ENCODE data around the gene SAMD4B.

SAMD4B gene

DNA sequence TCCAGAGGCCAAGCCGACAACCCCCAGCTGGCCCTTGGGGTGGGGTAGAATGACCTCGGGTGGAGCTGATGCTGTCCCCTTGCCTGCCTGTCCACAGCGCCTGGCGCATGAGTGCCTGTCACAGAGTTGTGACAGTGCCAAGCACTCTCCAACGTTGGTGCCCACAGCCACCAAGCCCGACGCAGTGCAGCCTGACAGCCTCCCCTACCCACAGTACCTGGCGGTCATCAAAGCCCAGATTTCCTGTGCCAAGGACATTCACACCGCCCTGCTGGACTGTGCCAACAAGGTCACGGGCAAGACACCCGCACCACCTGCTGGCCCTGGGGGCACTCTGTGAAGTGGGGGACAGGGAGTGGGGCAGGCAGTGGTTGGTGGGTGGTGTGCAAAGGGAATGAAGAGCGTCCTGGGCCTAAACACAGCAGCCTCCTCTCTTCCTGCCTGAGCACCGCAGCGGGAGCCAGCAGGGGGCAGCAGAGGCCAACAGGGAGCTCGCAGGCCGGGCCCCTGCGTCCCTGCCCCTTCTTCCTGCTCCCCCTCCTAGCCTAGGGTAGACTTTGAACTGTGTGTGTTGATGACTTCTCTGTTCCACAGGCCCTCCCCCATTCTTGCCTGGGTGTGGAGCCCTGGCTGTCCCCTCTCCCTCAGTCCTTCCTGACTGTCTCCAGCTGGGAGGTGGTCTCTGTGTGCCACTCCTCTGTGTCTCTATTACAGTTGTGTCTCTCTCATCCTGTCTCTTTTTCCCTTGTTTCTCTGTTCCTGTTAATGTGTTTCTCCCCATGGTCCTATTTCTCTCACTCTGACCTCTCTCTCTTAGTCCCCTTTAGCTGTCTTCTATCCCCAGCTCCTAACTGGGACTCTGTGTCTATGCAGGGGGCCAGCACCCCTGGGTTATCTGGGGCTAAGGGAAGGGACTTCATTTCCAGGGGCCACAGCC lies 55.4 kb downstream of the SAMD4B start:
- DNase-seq: peak; percentile 67

DNA sequence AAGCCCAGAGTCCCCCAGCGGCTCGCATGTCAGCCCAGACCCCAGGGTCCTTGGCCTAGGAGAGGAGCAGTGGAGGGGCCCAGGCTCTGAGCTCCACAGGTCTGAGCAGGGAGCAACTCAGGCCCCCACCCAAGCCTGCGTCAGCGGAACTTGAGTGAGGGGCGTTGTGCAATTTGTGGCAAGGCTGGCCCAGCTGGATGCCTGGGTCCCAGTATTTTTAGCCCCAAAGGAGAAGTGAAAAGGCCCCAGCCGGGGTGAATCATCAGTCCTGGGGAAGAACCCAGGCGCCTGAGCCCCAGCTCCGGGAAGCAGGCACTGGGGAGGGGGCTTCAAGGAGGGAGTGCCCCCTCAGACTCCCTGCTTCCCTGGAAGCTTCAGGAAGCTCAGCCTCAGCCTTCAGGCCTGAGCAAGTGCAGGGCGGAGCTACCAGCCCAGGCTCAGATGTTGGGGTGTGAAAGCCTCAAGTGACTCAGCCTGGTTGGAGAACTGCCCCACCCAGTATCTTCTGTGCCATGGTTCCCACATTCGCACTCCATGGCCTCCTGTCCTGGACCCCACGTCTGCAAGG lies 56.2 kb downstream of the SAMD4B start:
- DNase-seq: no peak

DNA sequence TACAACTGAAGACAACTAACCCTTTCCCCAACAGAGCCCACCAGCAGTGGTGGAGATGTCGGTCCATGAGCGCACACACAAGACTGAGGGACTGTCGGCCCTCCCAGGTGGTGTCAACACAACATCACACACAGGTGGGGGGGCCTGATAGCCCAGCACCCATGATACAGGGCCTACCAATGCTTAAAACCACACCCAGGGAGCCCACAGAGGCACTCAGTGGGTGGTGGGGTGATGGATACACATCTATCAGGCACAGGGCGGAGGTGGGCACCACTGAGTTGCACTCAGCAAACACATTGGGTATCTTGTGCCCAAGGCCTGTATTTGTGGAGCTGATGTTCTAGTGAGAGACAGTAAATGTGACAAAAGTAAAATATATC lies 57.4 kb downstream of the SAMD4B start:
- DNase-seq: no peak

DNA sequence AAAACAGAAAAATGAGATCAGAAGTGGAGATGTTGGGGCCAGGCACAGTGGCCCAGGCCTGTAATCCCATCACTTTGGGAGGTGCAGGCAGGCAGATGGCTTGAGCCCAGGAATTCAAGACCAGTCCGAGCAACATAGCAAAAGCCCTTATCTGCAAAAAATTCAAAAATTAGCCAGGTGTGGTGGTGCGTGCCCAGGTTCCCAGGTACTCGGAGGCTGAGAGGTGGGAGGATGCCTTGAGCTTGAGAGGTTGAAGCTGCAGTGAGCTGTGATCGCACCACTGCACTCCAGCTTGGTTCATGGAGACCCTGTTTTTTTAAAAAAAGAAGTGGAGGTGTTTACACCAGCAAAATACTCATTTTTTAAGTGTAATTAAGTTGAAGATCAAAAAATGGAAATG lies 57.8 kb downstream of the SAMD4B start:
- DNase-seq: no peak

DNA sequence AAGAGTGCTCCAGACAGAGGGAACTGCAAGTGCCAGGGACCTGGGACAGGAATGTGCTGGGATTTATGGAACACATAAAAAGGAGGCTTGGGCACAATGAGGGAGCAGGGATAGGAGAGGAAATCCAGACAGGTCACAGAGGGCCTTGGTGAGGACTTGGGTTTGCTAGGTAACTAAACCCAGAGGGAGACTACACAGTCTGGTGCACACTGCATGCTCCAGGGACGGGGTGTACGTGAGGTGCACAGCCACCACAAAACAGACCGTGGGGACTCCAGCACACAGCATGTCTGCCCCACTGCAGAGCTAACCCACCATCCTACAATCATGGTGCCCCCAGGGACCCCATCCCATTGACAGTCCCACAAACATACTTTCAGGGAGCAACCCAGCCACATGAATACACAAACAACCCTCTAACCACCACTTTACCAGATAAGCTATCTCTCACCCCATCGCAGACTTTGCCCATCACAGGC lies 58.9 kb downstream of the SAMD4B start:
- no peak for DNase-seq

DNA sequence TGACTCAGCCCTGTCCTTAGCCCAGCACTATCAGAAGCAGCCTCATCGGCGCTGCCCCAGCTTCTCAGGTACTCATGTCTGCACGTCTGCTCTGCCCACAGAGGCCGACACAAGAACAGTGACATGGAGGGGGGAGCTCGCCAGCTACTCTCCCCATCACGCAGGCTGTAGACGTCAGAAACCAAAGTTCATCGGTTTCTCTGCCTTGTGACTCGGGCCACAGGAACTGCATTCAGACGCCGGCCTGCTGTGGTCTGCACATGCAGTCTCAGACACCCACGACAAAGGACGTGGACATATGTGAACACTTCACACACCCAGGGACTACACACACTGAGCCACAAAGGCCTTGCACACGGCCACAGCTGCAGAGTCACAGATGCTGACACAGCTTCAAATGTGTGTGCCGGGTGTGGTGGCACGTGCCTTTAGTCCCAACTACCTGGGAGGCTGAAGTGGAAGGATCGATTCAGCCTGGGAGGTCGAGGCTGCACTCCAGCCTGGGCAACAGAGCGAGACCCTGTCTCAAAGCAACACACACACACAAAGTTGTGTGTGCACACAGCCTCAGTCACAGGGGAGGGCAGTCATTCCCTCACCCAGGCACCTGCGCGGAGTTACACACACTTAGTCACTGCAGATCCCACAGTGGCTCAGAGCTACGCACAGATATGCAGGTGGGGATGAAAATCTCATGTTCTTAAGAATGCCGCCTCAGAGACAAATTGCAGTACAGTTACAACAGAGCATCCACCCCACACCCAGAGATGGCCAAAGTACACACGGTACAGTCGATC lies 59.5 kb downstream of the SAMD4B start:
- no peak for DNase-seq

DNA sequence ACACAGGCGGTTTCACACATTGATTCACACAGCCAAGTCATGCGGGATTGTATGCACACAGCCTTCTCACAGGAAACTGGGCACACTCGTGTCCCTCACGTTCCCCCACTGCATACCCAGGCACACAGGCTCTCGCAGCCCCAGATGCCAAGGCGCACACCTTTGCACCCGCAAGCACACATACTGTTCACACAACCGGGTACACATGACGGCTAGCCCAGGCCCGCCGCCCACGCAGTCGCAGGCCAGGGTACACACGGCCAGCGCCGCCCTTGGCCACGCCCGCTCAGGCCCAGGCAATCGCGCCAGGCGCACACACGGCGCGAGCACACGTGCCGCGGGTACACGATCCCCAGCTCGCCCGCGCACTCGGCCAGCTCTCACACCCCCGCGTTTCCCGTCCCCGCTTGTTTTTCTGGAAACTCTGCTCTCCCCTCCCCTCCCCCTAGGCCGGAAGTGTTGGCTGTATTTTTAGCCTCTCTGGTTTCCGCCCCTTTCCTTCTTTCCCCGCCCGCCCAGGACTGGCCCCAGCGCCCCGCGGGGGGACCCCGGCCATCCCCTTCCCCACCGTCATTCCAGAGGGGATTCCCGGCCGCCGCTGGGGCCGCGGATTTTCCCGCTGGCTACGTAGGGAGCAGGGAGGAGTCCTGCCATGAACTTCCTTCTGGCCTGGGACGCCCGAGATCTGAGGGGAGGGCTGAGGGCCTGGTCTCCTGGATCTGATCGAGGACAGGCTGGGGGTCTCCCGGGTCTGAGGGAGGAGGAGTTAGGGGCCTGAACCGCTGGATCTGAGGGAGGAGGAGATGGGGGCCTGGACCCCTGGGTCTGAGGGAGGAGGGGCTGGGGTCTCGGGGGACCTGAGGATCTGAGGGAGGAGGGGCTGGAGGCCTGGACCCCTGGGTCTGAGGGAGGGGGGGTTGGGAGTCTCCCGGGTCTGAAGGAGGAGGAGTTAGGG lies 60.4 kb downstream of the SAMD4B start:
- DNase-seq: peak; percentile 25

DNA sequence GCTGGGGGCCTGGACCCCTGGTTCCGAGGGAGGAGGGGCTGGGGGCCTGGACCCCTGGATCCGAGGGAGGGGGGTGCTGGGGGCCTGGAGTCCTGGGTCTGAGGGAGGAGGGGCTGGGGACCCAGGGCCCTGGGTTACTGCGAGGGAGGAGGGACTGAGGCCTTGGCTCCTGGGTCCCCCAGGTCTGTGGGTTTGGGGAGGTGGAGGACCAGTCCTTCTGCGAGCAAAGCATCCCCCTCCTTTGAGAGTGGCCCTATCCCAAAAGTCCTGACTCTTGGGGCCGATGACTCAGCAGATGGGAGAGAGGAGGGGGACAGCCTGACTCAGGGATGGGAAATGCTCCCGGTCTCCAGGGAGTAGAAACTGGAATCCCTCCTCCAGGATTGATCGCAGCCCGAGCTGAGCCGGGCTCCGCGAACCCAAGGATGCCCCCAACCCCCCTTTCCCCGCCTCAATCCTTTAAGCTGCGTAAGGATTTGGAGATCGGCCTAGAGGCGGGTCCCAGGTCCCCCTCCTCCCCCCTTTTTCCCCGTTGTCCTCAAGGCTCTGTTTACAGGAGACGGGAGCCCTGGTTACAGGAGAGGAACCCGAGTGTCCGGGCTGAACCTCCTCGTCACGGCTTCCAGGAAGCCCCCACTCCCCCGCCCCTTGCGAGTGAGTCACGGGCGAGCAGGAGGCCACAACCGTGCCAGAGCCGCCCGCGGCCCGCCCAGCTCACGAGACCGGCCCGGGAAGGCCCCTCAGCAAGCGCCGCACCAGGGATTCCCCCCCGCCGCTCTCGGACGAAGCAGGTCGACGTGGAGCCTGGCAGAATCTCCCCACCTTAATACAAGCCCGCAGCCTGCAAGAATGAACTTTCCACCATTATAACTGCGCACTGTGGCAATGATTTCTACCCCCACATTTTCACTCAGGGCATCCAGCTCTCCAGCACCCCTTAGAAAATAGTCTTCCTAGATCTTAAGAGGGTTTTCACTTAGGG lies 61.4 kb downstream of the SAMD4B start:
- no peak for DNase-seq

DNA sequence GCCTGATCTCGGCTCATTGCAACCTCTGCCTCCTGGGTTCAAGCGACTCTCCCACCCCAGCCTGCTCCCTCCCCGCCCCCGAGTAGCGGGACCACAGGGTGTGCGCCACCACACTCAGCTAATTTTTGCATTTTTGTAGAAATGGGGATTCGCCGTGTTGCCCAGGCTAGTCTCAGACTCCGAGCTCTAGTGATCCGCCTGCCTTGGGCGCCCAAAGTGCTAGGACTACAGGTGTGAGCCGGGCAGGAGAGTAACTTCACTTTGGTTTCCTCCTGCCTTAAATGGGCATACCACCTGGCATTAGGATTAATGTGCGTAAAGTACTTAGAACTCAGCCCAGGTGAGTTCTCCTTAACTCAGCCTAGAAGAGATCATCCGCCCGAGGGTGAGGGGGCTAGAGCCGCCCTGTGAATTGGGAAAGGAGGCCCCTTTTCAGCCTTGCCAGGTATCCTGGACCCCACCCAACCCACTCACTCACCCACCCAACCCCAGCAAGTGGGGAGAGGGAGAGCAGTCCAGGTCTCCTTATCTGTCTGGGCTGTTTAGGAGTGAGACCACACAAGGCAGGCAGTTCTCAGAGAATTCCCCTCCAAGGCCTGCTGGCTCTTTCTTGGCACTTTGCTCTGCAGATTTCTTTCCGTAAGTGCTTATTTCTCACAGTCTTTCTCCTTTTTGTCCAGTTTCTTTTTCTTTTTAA lies 63.2 kb downstream of the SAMD4B start:
- DNase-seq: no peak

DNA sequence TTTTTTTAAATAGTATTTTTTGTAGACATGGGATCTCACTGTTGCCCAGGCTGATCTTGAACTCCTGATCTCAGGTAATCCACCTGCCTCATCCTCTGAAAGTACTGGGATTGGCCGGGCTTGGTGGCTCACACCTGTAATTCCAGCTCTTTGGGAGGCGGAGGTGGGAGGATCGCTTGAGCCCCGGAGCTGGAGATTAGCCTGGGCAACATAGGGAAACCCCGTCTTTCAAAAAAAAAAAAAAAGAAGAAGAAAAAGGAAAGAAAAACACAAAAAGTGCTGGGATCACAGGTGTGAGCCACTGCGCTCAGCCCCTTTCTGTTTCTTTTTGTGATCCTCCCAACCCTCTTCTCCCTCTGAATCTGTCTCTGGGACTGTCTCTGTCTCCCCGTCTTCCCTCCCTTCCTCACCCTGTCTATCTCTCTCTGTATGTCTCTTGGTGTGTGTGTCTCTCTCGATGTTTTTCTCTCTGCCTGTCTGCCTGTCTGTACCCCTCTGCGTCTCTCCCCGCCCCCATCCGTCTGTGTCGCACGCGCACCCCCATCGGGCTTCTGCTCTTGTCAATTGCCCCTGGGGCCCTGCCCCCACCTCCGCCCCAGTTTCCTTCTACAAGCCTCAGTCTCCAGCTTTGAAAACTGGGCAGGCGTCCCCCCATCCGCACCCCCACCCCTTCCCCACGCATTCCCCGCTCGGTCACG lies 63.9 kb downstream of the SAMD4B start:
- no peak for DNase-seq

DNA sequence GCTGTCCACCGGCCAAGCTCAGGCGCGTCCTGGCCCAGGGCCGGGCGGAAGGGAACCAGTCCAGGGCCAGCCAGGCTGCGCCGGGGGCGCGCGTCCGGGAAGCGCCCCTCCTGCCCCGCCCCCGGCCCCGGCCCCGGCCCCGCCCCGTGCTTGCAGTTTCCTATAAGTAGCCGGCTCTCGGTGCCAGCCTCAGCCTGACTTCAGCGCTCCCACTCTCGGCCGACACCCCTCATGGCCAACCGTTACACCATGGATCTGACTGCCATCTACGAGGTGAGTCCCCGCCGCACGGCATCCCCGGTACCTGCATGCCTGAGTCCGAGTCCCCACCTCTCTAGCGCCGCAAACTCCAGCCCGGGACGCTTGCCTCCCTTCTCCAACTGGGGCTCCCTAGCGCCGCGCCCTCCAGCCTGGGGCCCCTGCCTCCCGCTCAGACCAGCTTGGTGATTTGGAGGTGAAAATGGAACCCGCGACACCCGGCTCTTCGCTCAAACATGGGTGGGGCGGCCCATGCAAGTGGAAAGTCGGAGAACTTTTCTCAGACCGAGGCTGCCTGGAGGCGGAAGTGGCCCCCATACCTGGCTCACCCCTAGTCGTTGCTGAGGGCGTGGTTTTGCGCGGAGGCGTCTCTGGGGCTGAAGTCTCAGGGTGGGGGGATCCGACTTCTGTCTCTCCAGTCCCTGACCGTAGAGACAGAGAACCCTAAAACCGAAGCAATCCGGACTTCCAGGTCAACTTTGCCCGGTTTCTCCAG lies 64.6 kb downstream of the SAMD4B start, which contains the start of gene ZFP36:
TSS of gene ZFP36 (plus strand) at position 192 of the 754 bp plus-strand sequence. CDS start at position 250, 58 bp downstream.
- peak; percentile 53 for DNase-seq

DNA sequence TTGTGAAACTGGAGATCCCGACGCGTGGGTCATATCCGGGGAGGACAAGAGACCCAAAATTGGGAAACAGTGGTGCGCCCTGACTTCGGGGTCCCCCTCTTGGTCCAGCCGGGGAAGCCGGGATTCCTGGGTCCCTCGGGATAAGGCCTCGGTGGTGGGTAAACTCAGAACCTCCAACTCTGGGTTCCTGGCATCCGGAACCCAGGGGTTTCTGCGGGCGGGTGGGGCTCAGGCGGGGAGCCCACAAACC lies 65.1 kb downstream of the SAMD4B start:
- DNase-seq: no peak

DNA sequence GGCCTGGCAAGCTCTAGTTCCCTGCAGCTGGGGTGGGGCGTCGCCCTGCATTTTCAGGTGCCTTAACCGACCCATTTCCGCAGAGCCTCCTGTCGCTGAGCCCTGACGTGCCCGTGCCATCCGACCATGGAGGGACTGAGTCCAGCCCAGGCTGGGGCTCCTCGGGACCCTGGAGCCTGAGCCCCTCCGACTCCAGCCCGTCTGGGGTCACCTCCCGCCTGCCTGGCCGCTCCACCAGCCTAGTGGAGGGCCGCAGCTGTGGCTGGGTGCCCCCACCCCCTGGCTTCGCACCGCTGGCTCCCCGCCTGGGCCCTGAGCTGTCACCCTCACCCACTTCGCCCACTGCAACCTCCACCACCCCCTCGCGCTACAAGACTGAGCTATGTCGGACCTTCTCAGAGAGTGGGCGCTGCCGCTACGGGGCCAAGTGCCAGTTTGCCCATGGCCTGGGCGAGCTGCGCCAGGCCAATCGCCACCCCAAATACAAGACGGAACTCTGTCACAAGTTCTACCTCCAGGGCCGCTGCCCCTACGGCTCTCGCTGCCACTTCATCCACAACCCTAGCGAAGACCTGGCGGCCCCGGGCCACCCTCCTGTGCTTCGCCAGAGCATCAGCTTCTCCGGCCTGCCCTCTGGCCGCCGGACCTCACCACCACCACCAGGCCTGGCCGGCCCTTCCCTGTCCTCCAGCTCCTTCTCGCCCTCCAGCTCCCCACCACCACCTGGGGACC lies 65.6 kb downstream of the SAMD4B start:
- DNase-seq: no peak

DNA sequence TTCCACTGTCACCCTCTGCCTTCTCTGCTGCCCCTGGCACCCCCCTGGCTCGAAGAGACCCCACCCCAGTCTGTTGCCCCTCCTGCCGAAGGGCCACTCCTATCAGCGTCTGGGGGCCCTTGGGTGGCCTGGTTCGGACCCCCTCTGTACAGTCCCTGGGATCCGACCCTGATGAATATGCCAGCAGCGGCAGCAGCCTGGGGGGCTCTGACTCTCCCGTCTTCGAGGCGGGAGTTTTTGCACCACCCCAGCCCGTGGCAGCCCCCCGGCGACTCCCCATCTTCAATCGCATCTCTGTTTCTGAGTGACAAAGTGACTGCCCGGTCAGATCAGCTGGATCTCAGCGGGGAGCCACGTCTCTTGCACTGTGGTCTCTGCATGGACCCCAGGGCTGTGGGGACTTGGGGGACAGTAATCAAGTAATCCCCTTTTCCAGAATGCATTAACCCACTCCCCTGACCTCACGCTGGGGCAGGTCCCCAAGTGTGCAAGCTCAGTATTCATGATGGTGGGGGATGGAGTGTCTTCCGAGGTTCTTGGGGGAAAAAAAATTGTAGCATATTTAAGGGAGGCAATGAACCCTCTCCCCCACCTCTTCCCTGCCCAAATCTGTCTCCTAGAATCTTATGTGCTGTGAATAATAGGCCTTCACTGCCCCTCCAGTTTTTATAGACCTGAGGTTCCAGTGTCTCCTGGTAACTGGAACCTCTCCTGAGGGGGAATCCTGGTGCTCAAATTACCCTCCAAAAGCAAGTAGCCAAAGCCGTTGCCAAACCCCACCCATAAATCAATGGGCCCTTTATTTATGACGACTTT lies 66.4 kb downstream of the SAMD4B start:
- DNase-seq: peak; percentile 11

DNA sequence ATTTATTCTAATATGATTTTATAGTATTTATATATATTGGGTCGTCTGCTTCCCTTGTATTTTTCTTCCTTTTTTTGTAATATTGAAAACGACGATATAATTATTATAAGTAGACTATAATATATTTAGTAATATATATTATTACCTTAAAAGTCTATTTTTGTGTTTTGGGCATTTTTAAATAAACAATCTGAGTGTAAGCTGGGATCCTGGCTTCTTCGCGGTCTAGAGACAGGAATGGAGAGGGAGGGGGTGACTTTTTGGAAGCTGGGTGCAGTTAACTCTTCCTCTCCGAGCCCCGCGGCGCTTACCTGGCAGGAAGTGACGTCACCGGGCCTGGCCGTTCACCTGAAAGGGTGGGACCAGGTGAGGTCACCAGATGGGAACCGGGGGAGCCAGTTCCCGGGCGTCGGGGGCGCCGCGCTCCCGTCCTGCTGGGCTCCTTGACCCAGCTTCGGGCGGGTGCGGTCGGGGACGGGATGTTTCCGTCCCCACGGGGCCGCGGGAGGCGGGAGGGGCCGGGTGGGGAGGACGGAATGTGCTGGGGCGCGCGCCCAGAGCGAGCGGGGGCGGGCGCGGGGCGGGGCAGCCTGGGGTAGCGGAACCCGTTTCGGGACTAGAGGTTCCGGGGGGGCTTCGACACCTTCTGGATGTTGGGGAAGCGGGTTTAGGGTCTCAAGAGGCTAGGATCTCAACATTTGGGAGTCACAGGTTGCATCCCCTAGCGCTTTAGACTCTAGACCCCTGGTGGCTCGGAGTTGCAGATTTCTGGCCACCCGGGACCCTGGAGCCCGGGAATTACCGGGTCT lies 67.2 kb downstream of the SAMD4B start:
- peak; percentile 98 for DNase-seq

DNA sequence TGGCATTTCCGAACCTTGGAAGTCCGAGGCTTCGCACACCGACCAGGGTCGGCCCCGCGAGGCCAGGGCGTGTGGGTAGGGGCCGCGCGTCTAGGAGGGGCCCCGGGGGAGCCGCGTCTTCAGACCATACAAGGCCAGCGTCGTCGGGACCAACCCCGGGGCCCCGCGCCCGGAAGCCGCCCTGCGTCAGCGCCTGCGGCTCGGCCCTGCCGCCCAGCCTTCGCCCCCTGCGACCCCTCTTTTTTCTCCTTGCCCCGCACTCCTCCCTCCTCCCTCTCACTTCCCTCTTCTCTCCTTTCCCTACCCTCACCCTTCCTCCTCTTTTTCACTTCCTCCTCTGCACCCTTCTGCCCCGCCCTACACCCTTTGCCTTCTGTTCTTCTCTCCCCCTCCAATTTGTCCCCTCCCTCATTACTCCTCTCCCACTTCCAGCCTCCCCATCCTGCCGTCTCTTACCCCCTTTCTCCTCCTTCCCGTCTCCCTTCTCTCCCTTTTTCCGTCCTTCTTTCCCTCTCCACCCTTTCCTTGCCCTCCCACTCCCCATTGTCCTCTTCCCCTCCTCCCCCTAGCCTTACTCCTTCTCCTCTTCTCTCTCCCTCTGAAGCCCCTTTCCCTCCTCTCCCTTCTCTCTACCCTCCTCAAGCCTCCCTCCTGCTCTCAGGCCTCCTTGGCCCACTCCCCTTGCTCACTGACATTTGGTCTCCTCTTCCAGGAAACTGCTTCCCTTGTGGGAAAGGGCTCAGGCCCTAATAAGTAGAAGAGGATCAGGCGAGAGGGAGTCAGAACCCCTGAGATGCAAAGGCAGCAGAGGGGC lies 68.0 kb downstream of the SAMD4B start:
- DNase-seq: peak; percentile 28

Measured in NCI-H1105 (cell line).